Skeletal muscle cell (primary cell): ENCODE data around the gene TAF13.
A peak's percentile ranks its signal among the peaks of the same experiment; 100 is the strongest.

Experiments used
- DNase-seq: peaks from one replicate; pipeline ENCODE4 v3.0.0-alpha.2; 2010; ENCODE audit warnings: low read depth
- H3K4me3 ChIP-seq: 2 replicates; pipeline ENCODE4 v1.5.1; 2011; ENCODE audit warnings: low read depth, mild to moderate bottlenecking, control low read depth, low read length, moderate library complexity

Gene TAF13

GRCh38 chr1:109094871-109095270 lies 19.1 kb upstream of the TAF13 start:
- no peak for DNase-seq
- no peak overlapping the region for H3K4me3 ChIP-seq

GRCh38 chr1:109094377-109094803 lies 18.6 kb upstream of the TAF13 start:
- no peak overlapping the region for H3K4me3 ChIP-seq
- no peak for DNase-seq

GRCh38 chr1:109091839-109092193 lies 16.0 kb upstream of the TAF13 start:
- peak overlapping the region; percentile 78 for H3K4me3 ChIP-seq
- no peak for DNase-seq

GRCh38 chr1:109091078-109091838 lies 15.5 kb upstream of the TAF13 start:
- no peak for DNase-seq
- peak overlapping the region; percentile 78 for H3K4me3 ChIP-seq

GRCh38 chr1:109090196-109091077 lies 14.6 kb upstream of the TAF13 start, which contains the start of gene TMEM167B:
Gene TMEM167B, plus strand, starts transcription at chr1:109090764. Its CDS starts 109 bp downstream, at chr1:109090873.
- peak; percentile 87 for DNase-seq
- H3K4me3 ChIP-seq = peak within 1 kb of the TSS; percentile 78

- DNase-seq = no peak
- peak overlapping the region; percentile 78 for H3K4me3 ChIP-seq
Observed at GRCh38 chr1:109089242-109090015, 13.6 kb upstream of the TAF13 start.

DNA sequence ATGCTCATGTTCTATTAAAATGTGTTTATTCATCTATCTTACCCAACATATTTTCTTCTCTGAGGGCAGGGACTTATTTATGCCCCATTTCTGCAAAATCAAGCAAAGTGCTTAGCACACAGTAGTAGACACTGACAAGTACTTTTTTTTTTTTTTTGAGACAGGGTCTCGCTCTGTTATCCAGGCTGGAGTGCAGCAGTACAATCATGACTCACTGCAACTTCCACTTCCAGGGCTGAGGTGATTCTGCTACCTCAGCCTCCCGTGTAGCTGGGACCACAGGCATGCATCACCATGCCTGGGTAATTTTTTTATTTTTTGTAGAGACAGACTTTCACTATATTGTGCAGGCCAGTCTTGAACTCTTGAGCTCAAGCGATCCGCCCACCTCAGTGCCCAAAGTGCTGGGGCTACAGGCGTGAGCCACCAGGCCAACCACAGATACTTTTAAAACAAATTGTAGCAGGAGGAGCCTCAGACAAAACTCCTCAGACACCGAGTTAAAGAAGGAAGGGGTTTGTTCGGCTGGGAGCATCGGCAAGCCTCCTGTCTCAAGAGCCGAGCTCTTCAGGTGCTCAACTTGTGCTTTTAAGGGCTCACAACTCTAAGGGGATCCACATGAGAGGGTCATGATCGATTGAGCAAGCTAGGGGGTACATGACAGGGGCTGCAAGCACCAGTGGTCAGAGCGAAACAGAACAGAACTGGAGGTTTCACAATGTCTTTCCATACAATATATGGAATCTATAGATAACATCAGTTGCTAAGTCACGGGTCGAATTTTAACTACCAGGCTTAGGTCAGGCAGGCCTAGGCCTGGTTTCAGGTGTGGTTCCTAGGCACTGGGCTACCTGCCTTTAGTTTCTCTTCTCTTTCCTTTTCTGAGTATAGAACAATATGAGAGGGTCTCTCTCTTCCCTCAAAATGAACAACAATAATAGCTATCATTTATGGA lies 9.0 kb upstream of the TAF13 start:
- no peak overlapping the region for H3K4me3 ChIP-seq
- no peak for DNase-seq

GRCh38 chr1:109083923-109084322 lies 8.1 kb upstream of the TAF13 start:
- no peak overlapping the region for H3K4me3 ChIP-seq
- no peak for DNase-seq

DNA sequence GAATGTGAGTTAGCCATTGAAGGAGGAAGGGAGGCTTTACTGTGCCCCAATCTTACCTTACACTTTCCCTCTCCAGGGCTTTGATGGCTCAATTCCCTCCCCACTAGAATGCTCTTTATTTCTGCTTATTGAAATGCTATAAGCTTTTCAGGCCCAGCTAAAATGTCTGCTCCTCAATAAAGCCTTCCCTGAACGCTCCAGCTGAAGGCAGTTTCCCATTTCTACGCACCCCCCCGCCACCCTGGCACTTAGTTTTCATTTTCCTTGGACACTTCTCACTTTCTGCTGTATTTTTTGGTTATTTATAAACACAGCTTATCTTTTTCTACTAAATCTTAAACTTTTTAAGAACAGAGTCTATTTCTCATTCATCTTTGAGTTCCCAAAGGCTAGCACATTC lies 7.7 kb upstream of the TAF13 start:
- DNase-seq = no peak

GRCh38 chr1:109080441-109081082 lies 4.8 kb upstream of the TAF13 start:
- no peak for DNase-seq
- no peak overlapping the region for H3K4me3 ChIP-seq

More for the DNA sequence above, 7.7 kb upstream of the TAF13 start:
- H3K4me3 ChIP-seq = no peak overlapping the region

- DNase-seq = no peak
- H3K4me3 ChIP-seq = no peak overlapping the region
Observed at GRCh38 chr1:109079240-109079622, 3.4 kb upstream of the TAF13 start.

GRCh38 chr1:109078317-109078716 lies 2.5 kb upstream of the TAF13 start:
- H3K4me3 ChIP-seq = no peak overlapping the region
- DNase-seq = no peak

- H3K4me3 ChIP-seq = no peak overlapping the region
- DNase-seq = no peak
Observed at GRCh38 chr1:109069294-109069693, 6.5 kb downstream of the TAF13 start.

DNA sequence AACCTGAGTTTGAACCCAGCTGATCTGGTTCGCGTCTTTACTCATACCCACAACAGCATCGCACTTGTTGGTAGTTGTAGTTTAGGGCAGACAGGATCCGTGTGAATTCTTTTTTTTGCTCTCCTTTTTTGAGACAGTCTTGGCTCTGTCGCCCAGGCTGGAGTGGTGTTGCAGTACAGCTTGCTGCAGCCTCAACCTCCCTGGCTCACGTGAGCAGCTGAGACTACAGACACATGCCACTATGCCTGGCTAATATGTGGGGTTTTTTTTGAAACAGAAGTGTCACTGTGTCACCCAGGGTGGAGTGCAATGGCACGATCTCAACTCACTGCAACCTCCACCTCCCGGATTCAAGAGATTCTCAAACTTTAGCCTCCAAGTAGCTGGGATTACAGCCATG lies 7.9 kb downstream of the TAF13 start:
- no peak overlapping the region for H3K4me3 ChIP-seq
- DNase-seq = no peak

GRCh38 chr1:109065137-109065536 lies 10.7 kb downstream of the TAF13 start:
- DNase-seq = no peak
- H3K4me3 ChIP-seq = no peak overlapping the region

DNA sequence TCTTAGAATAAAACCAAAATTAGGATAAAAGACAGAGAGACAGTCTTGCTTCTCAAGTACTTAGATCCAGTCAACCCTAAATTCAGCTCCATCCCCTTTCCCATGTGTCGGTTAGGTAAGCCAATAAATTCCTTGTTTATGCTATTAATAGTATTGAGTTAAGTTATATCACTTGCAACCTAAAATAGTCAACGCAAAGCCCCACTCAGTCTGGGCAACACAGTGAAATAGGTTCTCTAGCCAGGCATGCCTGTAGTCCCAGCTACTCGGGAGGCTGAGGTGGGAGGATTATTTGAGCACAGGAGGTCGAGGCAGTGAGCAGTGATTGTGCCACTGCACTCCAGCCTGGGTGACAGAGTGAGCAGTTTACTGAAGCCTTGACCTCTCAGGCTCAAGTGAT lies 14.6 kb downstream of the TAF13 start:
- H3K4me3 ChIP-seq = no peak overlapping the region
- DNase-seq = no peak

- H3K4me3 ChIP-seq = no peak overlapping the region
- no peak for DNase-seq
Observed at GRCh38 chr1:109060707-109061106, 15.1 kb downstream of the TAF13 start.

- no peak for DNase-seq
- no peak overlapping the region for H3K4me3 ChIP-seq
Observed at GRCh38 chr1:109059026-109059425, 16.8 kb downstream of the TAF13 start.
